NCI-H510A treated with DMSO at 0.1 percent for 48 hours (cell line): ENCODE data around the gene SERPINI2.
A peak's percentile ranks its signal among the peaks of the same experiment; 100 is the strongest.

Experiments used
- DNase-seq: peaks from one replicate; lab custom pipeline; 2025; lab: John Stamatoyannopoulos, UW

Gene SERPINI2, protein sequence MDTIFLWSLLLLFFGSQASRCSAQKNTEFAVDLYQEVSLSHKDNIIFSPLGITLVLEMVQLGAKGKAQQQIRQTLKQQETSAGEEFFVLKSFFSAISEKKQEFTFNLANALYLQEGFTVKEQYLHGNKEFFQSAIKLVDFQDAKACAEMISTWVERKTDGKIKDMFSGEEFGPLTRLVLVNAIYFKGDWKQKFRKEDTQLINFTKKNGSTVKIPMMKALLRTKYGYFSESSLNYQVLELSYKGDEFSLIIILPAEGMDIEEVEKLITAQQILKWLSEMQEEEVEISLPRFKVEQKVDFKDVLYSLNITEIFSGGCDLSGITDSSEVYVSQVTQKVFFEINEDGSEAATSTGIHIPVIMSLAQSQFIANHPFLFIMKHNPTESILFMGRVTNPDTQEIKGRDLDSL

DNA sequence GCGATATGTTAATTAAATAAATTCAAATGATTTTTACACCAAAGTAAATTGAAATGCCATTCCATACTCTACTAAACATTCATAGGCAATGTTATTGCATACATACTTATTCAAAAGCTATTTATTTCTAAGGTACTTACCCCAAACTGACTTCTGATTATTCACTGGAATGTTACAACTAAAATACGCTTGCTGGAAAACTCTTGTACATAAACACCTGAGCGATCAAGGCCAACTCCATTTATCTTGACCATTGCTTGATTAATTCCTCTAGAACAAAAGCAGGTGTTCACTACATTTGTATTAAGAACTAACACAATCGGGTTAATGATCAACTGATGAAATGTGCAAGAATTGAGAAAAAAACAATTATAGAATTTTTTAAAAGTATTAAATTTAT lies at the start of gene SERPINI2:
SERPINI2 (minus strand) TSS at position 180 of the 400 bp plus-strand sequence. CDS start 2,208 bp downstream, outside the sequence.
- no peak for DNase-seq

DNA sequence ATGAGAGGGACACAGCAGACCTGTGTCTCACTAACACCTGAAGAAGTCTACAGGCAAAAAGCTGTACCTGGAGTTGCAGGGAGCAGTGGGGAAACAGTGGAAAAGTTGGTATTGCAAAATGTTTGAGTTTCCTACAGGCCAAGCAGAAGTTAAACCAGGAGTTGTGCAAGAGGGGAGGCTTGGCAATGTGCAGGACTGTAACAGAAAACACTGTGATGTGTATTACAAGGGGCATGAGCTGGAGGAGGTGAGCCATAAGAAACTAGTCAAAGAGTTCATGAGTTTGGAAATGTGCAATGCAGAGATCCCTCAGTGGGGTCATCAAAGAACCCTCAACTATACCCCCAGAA lies 47.1 kb upstream of the SERPINI2 start:
- no peak for DNase-seq

DNA sequence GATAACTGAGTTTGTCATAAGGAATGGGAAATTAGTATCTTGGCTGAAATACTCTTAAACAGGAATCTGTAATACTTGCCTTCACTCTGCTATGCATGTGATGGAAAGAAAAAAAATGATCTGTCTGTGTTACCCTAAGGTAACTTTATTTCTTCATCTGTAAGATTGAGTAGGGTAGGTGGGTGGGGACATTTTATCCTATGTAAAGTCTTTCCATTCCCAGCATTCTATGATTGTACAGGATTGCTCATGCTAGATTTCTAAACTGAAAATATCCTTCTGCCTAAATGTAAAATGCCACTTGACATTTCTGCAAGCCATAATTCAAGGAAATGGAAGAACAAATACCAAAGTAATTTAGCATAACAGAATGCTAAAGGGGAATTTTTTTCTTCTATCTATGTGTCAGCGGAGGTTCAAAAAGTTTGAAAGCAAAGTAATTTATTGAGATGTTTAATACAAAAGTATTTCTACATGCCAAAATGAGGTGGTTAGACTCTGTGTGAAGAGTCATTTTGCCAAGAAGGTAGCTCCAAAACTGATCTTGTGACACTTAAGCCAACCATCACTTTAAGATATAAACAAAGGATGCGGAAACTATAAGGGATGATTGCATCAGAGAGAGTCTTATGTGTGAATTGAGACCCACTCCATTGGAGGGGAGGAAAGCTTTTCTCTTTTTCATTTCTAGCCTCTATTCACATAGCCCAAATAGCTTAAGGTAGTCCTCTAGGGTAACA lies 46.6 kb upstream of the SERPINI2 start:
- no peak for DNase-seq

DNA sequence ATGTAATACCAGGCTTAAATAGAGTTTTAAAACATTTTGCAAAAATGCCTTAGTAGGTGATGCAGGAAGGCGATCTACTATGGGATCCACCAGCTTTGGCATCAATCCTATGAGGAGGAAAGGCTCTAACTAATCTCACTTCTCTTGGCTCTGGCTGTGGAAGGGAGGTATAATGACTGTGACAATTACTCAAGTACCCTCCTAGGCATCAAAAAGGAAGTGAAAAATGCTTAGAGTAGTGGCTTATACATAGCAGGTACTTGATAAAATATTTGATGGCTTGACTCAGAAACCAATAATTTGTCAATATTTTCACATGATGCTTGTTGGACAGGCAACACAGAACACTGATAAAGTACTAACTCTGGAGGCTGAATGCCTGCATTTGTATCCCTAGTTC lies 34.1 kb upstream of the SERPINI2 start:
- DNase-seq = no peak

- DNase-seq = no peak
Measured at GRCh38 chr3:167502401-167502800, 28.6 kb upstream of the SERPINI2 start.

- DNase-seq = no peak
Measured at GRCh38 chr3:167501941-167502340, 28.1 kb upstream of the SERPINI2 start.

DNA sequence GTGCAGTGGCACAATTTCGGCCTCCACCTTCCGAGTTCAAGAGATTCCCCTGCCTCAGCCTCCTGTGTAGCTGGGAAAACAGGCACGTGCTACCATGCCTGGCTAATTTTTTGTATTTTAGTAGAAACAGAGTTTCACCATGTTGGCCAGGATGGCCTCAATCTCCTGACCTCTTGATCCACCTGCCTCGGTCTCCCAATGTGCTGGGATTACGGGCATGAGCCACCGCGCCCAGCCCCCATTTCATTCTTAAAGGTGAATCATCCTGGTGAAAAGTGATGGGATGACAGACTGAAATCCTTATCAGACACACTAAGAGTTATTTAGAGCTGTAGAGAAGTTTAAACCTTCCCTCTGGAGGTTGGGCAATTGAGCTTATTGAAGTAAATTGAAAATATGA lies 24.1 kb upstream of the SERPINI2 start:
- DNase-seq = no peak

DNA sequence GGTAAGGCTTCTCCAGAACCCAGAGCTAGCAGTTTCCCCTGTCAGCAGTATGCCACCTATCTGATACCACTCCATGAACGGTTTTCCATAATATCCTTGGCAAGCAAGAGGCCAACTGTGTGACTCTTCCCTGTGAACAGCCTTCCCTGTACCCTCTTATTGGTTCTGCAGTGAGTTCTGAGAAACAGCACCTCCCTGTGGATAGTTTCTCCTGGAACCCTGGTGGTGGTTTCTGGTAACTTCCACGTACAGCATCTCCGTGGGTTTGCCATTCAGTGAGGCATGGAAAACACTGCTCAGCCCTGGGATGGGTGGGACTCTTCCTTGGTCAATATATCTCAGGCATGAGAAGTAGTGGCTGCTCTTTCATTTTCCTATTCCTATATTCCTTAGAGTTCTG lies 19.4 kb upstream of the SERPINI2 start:
- DNase-seq = no peak

GRCh38 chr3:167491621-167492020 lies 17.8 kb upstream of the SERPINI2 start:
- no peak for DNase-seq

GRCh38 chr3:167489571-167489970 lies 15.7 kb upstream of the SERPINI2 start:
- no peak for DNase-seq

- no peak for DNase-seq
Measured at GRCh38 chr3:167487556-167487955, 13.7 kb upstream of the SERPINI2 start.

- DNase-seq = no peak
Measured at GRCh38 chr3:167484551-167484950, 10.7 kb upstream of the SERPINI2 start.

DNA sequence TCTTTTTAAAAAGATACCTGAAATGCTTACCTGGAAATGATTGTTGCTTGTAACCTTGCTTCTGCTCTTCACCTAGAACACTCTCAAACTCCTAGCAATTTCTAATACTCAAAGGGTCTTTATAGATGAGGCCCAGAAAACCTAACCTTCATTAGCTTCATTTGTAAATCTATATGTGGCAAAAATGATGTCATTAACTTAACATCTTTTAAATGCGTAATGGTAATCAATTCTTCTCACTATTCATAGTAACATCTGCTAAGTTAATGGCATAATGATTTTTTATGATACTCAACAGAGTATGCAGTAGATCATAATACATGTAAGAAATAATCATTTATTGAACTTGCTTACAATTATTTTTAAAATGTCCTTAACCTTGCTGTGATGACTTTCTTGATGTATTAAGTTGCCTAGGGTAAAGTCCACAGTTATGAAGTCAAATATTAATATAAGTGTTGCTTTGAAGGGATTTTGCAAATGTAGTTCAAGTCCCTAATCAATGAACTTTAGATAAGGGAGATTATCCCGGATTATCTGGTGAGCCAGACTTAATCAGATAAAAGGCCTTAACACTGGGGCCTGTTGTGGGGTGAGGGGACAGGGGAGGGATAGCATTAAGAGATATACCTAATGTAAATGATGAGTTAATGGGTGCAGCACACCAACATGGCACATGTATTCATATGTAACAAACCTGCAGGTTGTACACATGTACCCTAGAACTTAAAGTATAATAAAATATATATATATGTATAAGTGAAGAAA lies 10.1 kb upstream of the SERPINI2 start:
- no peak for DNase-seq

- no peak for DNase-seq
Measured at GRCh38 chr3:167481164-167481563, 7.3 kb upstream of the SERPINI2 start.

DNA sequence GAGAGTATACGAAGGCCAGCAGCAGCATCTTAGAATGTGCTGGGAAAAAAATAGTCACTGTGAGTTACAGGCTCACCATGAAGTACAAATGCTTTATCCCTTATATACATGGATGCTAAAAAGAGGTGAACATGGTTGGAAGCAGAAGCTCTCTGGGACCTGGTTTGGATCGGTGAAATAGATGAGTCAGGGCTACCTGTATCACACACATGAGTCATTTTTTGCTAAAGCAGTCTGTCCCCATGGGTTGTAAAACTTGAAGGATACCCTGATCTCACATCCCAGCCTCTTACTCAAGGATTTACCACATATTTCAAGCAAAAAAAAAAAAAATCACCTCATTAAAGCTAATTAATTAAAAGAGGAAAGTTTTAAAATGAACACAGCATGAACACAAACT lies 6.9 kb upstream of the SERPINI2 start:
- no peak for DNase-seq

DNA sequence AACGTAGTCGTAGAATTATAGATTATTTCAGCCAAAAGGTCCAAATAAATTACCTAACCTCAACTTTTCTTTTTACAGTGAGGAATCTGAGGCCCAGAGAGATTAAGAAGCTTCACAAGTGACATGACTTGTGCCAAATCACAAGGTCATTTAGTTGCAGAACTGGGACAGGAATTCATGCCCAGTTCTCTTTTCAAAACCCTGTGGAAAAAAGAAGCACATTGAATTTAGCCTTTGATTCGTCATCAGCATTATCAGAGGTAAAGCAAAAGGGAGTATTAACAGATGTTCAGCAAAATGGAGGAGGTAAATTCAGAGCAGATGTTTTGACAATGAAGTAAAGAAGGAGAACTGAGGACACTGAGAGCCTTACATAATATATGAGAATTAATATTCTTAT lies 4.5 kb downstream of the SERPINI2 start:
- DNase-seq = no peak

GRCh38 chr3:167467848-167468611 lies 5.8 kb downstream of the SERPINI2 start:
- peak; percentile 44 for DNase-seq

GRCh38 chr3:167466966-167467365 lies 6.9 kb downstream of the SERPINI2 start:
- DNase-seq = no peak

- no peak for DNase-seq
Measured at GRCh38 chr3:167456157-167456799, 17.6 kb downstream of the SERPINI2 start.

DNA sequence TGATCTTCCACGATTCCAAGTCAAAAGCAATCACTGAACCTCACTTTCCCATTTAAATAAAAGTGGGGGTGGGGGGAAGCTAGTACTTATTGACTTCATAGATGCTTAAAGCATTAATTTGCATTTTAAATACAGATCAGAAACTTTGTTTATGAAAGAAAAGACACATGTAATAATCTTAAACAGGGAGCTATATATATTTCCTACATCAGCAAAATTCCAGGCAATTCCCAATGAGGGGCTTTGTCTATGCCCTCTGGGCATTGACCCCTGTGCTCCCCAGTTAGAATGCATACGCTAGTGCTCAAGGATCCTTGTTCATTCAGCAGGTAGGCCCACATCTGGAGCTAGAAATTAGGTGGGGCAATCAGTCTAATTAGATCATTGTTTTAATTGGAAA lies 20.0 kb downstream of the SERPINI2 start:
- no peak for DNase-seq

GRCh38 chr3:167451282-167451681 lies 22.6 kb downstream of the SERPINI2 start:
- no peak for DNase-seq
